MM.1S (cell line): Measurements from ENCODE around the gene SURF2.

Experiments used
- DNase-seq: peaks from one replicate; pipeline ENCODE4 v3.0.0-alpha.2; 2015
- H2AFZ ChIP-seq: fragments of 300-600 bp; sonication (generic); 2 replicates; pipeline ENCODE4 v1.6.0; 2016; ENCODE audit warnings: antibody characterized with exemption, low read length
- H3F3A ChIP-seq: fragments of 300-600 bp; sonication (generic); 2 replicates; pipeline ENCODE4 v1.6.1; 2016; ENCODE audit warnings: mild to moderate bottlenecking, antibody characterized with exemption, low read length, moderate library complexity, mixed read lengths; ENCODE audit not compliant: insufficient read depth
- H3K27ac ChIP-seq: fragments of 300-600 bp; sonication (generic); 2 replicates; pipeline ENCODE4 v1.5.1; 2016; ENCODE audit warnings: mild to moderate bottlenecking, low read length
- H3K27me3 ChIP-seq: fragments of 300-600 bp; sonication (generic); replicated peaks from 2 replicates; pipeline ENCODE4 v1.6.0; 2016; ENCODE audit warnings: low read length; ENCODE audit not compliant: insufficient read depth
- H3K36me3 ChIP-seq: fragments of 300-600 bp; sonication (generic); replicated peaks from 2 replicates; pipeline ENCODE4 v1.6.1; 2016; ENCODE audit warnings: mild to moderate bottlenecking, low read length, mixed read lengths; ENCODE audit not compliant: insufficient read depth
- H3K4me1 ChIP-seq: fragments of 300-600 bp; sonication (generic); 2 replicates; pipeline ENCODE4 v1.6.1; 2016; ENCODE audit warnings: low read length, mixed read lengths
- H3K4me2 ChIP-seq: fragments of 300-600 bp; sonication (generic); 2 replicates; pipeline ENCODE4 v1.6.0; 2016; ENCODE audit warnings: low read depth, low read length
- H3K4me3 ChIP-seq: fragments of 300-600 bp; sonication (generic); 2 replicates; pipeline ENCODE4 v1.5.1; 2016; ENCODE audit warnings: low read length, mixed read lengths
- H3K79me2 ChIP-seq: fragments of 300-600 bp; sonication (generic); 2 replicates; pipeline ENCODE4 v1.6.1; 2016; ENCODE audit warnings: mixed run types, low read length, mixed read lengths
- H3K9ac ChIP-seq: fragments of 300-600 bp; sonication (generic); 2 replicates; pipeline ENCODE4 v1.6.1; 2016; ENCODE audit warnings: low read length, mixed read lengths
- H3K9me2 ChIP-seq: fragments of 300-600 bp; sonication (generic); replicated peaks from 2 replicates; pipeline ENCODE4 v1.6.1; 2016; ENCODE audit warnings: mild to moderate bottlenecking, low read length, mixed read lengths; ENCODE audit not compliant: insufficient read depth
- H3K9me3 ChIP-seq: fragments of 300-600 bp; sonication (generic); replicated peaks from 2 replicates; pipeline ENCODE4 v1.6.1; 2016; ENCODE audit warnings: mild to moderate bottlenecking, low read length, mixed read lengths; ENCODE audit not compliant: insufficient read depth
- H4K20me1 ChIP-seq: fragments of 300-600 bp; sonication (generic); 2 replicates; pipeline ENCODE4 v1.6.1; 2016; ENCODE audit warnings: mild to moderate bottlenecking, low read length, moderate library complexity, mixed read lengths; ENCODE audit not compliant: insufficient read depth
- CTCF ChIP-seq: fragments of 300-600 bp; sonication (generic); IDR thresholded peaks from 2 replicates; pipeline ENCODE4 v1.5.1; 2016; ENCODE audit warnings: antibody characterized with exemption, low read length, mixed read lengths
- EZH2 ChIP-seq: fragments of 300-600 bp; sonication (generic); optimal IDR thresholded peaks from 2 replicates; pipeline ENCODE3; 2017; ENCODE audit warnings: low read depth, mild to moderate bottlenecking, antibody characterized with exemption, low read length, mixed read lengths
- EZH2phosphoT487 ChIP-seq: fragments of 300-600 bp; sonication (generic); IDR thresholded peaks from 2 replicates; pipeline ENCODE4 v1.6.1; 2018; ENCODE audit warnings: antibody characterized with exemption, low read length

The SURF2 gene

GRCh38 chr9:133394687-133395271, 38.4 kb downstream of the SURF2 start:
- no peak overlapping the region for H3K27ac ChIP-seq
- H3K9me3 ChIP-seq, result no peaks in the 10 kb centered on the region
- DNase-seq, result no peak
- H3K4me2 ChIP-seq, result no peak overlapping the region
- peaks cover 58% of the 10 kb centered on the region for H3K27me3 ChIP-seq
- no peaks in the 10 kb centered on the region for H3K9me2 ChIP-seq
- H4K20me1 ChIP-seq, result no peaks in the 10 kb centered on the region
- H3K4me3 ChIP-seq, result no peak overlapping the region
- no peaks in the 10 kb centered on the region for H3K79me2 ChIP-seq
- H3K4me1 ChIP-seq, result no peaks in the 10 kb centered on the region
- H2AFZ ChIP-seq, result no peak overlapping the region
- H3K36me3 ChIP-seq, result no peaks in the 10 kb centered on the region
- H3K9ac ChIP-seq, result no peak overlapping the region
- no peak for TF ChIP-seq EZH2
- TF ChIP-seq CTCF, result no peak
- TF ChIP-seq EZH2phosphoT487, result no peak
- no peaks in the 10 kb centered on the region for H3F3A ChIP-seq

GRCh38 chr9:133396952-133397351, 40.6 kb downstream of the SURF2 start:
- no peaks in the 10 kb centered on the region for H3K9me3 ChIP-seq
- H3K4me2 ChIP-seq, result no peak overlapping the region
- DNase-seq, result no peak
- no peak overlapping the region for H3K27ac ChIP-seq
- H3K27me3 ChIP-seq, result peaks cover 45% of the 10 kb centered on the region
- TF ChIP-seq EZH2 (no peak), EZH2phosphoT487 (no peak), CTCF (peak; percentile 23; the same call in 1 of the 2 replicates)
- no peak overlapping the region for H3K4me3 ChIP-seq
- no peaks in the 10 kb centered on the region for H3K9me2 ChIP-seq
- no peaks in the 10 kb centered on the region for H3F3A ChIP-seq
- no peaks in the 10 kb centered on the region for H3K79me2 ChIP-seq
- no peaks in the 10 kb centered on the region for H4K20me1 ChIP-seq
- no peaks in the 10 kb centered on the region for H3K4me1 ChIP-seq
- H3K9ac ChIP-seq, result no peak overlapping the region
- no peaks in the 10 kb centered on the region for H3K36me3 ChIP-seq
- H2AFZ ChIP-seq, result no peak overlapping the region

- no peak overlapping the region for H3K4me2 ChIP-seq
- no peaks in the 10 kb centered on the region for H3K9me3 ChIP-seq
- no peaks in the 10 kb centered on the region for H3K4me1 ChIP-seq
- H3K79me2 ChIP-seq, result no peaks in the 10 kb centered on the region
- H3F3A ChIP-seq, result no peaks in the 10 kb centered on the region
- H3K27me3 ChIP-seq, result peaks cover 45% of the 10 kb centered on the region
- no peak overlapping the region for H3K4me3 ChIP-seq
- no peak for DNase-seq
- TF ChIP-seq EZH2, result no peak
- no peak for TF ChIP-seq EZH2phosphoT487
- TF ChIP-seq CTCF, result no peak
- H3K36me3 ChIP-seq, result no peaks in the 10 kb centered on the region
- no peak overlapping the region for H3K9ac ChIP-seq
- no peak overlapping the region for H3K27ac ChIP-seq
- H3K9me2 ChIP-seq, result no peaks in the 10 kb centered on the region
- no peaks in the 10 kb centered on the region for H4K20me1 ChIP-seq
- no peak overlapping the region for H2AFZ ChIP-seq
These were observed 41.0 kb downstream of the SURF2 start for GRCh38 chr9:133397370-133397769.
